Measurements from ENCODE around the gene SGMS1. TPM values are rescaled to one million over a fixed set of nuclear protein-coding genes. Genes with fewer than 3 reads are reported as not detected.
A peak's percentile ranks its signal among the peaks of the same experiment; 100 is the strongest.

The SGMS1 gene
- total RNA-seq, 2 experiments from 2014 or later = 17.1 to 19.3 TPM

DNA sequence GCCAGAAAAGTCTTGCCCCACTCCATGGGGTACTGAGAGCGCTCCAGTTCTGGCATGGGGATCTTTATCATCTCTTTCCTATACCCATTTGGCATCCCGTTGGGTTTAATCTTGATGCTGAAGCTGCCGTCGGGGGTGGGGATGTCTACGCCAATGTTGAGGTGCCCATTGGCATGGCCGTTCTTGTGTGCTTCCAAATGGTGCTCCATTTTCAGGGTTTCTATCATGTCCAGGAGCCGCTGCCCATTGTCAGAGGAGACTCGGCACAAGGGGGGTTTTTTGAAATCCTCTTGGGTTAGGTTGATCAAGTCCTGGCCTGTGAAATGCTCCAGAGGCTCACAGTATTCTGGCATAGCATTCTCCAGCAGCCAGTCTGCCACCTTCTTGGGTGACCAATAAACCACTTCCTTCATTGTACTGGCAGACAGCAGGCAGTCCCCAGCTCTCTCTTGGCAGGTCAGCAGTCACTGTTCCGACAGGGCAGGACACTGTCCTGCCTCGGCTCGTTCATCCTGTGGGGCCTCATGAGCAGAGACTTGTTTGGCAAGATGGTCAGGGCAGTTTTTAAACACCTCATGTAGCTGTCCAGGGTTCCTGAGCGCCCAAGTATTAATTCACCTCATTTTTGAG, 279.9 kb downstream of the SGMS1 start:
- ChIA-PET POLR2A (no interaction called here), CTCF (interaction anchor here (1.2 kb wide), 1 partner anchor 8 kb away, joined by 3 read pairs; no protein-coding TSS in a partner anchor)
- Mint-ChIP-seq H3K27ac (no peak overlapping the region), H3K36me3 (ENCODE audit: low read depth) (peaks cover 30% of the 10 kb centered on the region), H3K27me3 (no peaks in the 10 kb centered on the region), H3K9me3 (peaks cover under 1% of the 10 kb centered on the region), H3K4me3 (no peak overlapping the region), H3K4me1 (peaks cover 16% of the 10 kb centered on the region)
- DNase-seq = no peak

DNA sequence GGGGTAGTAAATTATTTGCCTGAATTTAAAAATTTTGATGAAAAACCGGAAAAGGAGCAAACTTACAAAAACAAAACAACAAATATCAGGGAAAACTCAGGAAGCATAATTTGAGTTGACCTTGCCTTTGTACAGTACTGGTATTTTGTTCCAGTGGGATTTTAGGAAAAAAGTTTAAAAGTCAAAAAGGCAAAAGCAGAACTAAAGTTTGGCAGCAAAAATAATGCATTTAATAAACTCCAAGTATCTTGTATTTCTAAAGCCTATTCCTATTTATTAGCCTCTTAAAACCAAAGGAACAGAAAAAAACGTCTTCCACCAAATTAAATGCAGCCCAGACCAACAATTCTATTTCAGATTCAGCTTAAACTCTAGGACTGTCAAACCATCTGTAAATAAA, 281.8 kb downstream of the SGMS1 start:
- ChIA-PET CTCF (no interaction called here), POLR2A (no interaction called here)
- Mint-ChIP-seq H3K36me3 (ENCODE audit: low read depth) (peaks cover 25% of the 10 kb centered on the region), H3K9me3 (no peaks in the 10 kb centered on the region), H3K4me3 (no peak overlapping the region), H3K27me3 (no peaks in the 10 kb centered on the region), H3K27ac (no peak overlapping the region), H3K4me1 (peaks cover 2% of the 10 kb centered on the region)
- DNase-seq = no peak

DNA sequence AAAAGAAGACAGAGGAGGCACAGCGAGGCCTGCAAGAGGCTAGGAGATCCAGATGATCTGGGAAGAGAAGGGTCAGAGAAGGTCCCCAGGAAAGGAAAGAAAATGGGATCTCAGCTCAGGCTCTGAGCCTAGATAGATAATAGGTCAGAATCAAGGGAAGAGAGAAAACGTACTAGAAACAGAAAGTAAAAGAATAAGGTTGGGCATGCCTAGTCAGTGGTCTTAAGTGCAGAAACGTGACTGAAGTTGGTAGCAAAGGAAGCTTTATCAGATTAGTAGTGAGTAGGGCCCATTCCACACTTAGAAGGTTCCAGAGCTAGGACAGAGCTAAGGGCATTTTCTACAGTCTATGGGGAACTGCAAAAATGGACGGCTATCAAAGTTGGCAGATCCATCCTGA, 287.6 kb downstream of the SGMS1 start:
- no peak overlapping the region for H3K4me3 Mint-ChIP-seq
- peaks cover 21% of the 10 kb centered on the region for H3K36me3 Mint-ChIP-seq (ENCODE audit: low read depth)
- CTCF ChIA-PET = interaction anchor here (1.1 kb wide), 1 partner anchor 10 kb away, joined by 3 read pairs; no protein-coding TSS in a partner anchor
- POLR2A ChIA-PET = no interaction called here
- no peaks in the 10 kb centered on the region for H3K9me3 Mint-ChIP-seq
- H3K27ac Mint-ChIP-seq = peak overlapping the region; percentile 6
- peaks cover 27% of the 10 kb centered on the region for H3K4me1 Mint-ChIP-seq
- H3K27me3 Mint-ChIP-seq = no peaks in the 10 kb centered on the region
- no peak for DNase-seq

DNA sequence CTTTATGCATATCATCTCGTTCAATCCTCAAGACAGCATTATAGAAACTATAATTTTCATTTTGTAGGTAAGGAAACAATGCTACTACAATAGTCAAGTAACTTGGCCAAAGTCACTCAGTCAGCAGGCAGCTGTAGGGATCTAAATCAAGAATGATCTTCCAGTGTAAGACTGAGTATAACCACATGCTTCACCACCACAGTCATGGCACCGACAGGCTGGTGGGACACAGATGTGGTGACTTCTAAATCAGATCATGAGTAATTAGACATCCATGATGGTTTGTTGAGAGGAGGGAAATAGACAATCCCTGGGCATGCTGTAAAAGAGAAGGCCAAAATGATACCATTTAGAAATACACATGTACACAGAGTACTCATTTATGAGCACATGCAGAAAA, 288.4 kb downstream of the SGMS1 start:
- no peak for DNase-seq
- ChIA-PET CTCF (interaction anchor here (0.6 kb wide), 1 partner anchor 18 kb away, joined by 3 read pairs; no protein-coding TSS in a partner anchor), POLR2A (no interaction called here)
- no peak overlapping the region for H3K27ac Mint-ChIP-seq
- H3K4me3 Mint-ChIP-seq = no peak overlapping the region
- H3K27me3 Mint-ChIP-seq = no peaks in the 10 kb centered on the region
- no peaks in the 10 kb centered on the region for H3K9me3 Mint-ChIP-seq
- H3K36me3 Mint-ChIP-seq (ENCODE audit: low read depth) = peaks cover 21% of the 10 kb centered on the region
- H3K4me1 Mint-ChIP-seq = peaks cover 27% of the 10 kb centered on the region

DNA sequence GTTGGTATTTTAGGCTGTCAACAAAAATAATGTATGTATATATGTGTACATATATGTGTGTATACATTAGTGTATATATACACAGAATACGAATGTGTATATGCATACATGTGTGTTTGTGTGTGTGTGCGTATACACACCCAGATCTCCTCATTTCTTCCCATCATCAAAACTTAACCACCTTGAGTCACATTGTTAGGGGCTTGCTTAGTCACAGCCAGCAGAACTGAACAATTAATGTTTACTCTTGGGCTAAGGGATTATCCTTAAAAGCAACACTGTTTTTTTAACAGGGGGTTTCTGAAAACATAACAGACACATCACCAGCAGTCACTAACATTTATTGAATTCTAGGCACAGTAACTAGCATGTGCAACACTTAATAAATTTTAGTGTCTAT, 289.5 kb downstream of the SGMS1 start:
- Mint-ChIP-seq H3K27ac (no peak overlapping the region), H3K27me3 (no peaks in the 10 kb centered on the region), H3K36me3 (ENCODE audit: low read depth) (peaks cover 12% of the 10 kb centered on the region), H3K4me3 (no peak overlapping the region), H3K9me3 (no peaks in the 10 kb centered on the region), H3K4me1 (peaks cover 27% of the 10 kb centered on the region)
- POLR2A ChIA-PET = no interaction called here
- CTCF ChIA-PET = no interaction called here
- no peak for DNase-seq

DNA sequence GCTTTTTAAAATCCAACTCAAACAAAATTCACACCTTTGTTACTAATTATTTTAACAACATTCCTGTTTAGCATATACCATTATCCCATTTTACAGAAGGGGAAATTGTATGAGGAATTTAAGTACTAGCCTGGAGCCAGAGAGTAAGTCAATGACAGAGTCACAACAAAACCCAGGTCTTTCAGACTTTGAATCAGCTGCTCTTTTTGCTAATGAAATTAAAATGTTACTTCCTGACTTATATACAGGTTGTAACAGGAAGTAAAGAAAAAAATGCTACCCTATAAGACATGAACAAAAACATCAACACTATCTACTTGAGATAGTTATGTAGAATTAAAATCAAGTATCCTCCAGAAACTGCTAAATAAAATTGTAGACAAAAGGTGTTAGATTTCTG, 289.9 kb downstream of the SGMS1 start:
- H3K27me3 Mint-ChIP-seq = no peaks in the 10 kb centered on the region
- POLR2A ChIA-PET = no interaction called here
- H3K36me3 Mint-ChIP-seq (ENCODE audit: low read depth) = peaks cover 9% of the 10 kb centered on the region
- H3K4me1 Mint-ChIP-seq = peaks cover 27% of the 10 kb centered on the region
- no peaks in the 10 kb centered on the region for H3K9me3 Mint-ChIP-seq
- CTCF ChIA-PET = no interaction called here
- no peak for DNase-seq
- no peak overlapping the region for H3K27ac Mint-ChIP-seq
- no peak overlapping the region for H3K4me3 Mint-ChIP-seq

DNA sequence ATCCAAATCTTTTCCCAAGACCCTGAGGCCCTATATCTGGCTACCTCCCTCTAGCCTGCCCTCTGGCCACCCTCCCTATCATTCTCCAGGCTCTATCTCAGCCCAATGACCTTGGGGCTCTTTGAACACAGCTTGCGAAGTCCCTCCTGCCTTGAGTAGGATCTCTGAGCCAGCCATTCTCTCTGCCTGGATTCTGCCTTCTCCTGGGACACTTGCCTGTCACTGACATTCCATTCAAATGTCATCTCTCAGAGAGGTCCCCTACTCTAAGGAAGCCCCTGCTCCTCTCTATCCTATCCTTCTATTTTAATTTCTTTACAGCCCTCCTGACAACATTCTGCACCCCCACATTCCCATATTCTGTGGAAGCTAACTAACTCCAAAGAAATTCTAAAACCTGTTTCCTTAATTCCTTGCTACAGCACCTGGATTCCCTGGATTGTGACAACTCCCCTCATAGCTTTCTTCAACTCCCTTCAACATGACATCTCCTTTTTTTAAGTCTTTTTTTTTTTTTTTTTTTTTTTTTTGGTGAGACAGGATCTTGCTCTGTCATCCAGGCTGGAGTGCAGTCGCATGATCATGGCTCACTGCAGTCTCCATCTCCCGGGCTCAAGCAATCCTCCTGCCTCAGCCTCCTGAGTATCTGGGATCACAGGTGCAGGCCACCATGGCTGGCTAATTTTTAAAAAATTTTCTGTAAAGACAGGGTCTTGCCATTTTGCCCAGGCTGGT, 291.5 kb downstream of the SGMS1 start:
- Mint-ChIP-seq H3K9me3 (no peaks in the 10 kb centered on the region), H3K4me3 (no peak overlapping the region), H3K27ac (no peak overlapping the region), H3K4me1 (peaks cover 27% of the 10 kb centered on the region), H3K36me3 (ENCODE audit: low read depth) (peaks cover 9% of the 10 kb centered on the region), H3K27me3 (no peaks in the 10 kb centered on the region)
- DNase-seq = no peak
- POLR2A ChIA-PET = no interaction called here
- CTCF ChIA-PET = no interaction called here

DNA sequence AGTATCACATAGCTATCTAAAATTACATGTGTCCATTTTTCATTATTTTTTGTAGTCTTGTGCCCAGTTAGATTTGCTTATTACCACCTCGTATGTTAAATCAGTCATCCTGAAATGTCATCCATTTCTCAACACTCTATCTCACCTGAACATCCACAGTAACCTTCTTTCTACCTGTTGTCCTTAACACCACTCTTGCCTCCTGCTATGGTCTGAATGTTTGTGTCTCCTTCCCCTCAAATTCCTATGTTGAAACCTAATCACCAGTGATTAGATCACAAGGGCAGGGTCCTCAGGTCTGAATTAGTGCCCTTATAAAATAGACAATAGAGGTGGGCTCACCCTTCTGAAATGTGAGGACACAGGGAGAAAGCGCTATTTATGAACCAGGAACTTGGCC, 292.3 kb downstream of the SGMS1 start:
- H3K36me3 Mint-ChIP-seq (ENCODE audit: low read depth) = peaks cover 16% of the 10 kb centered on the region
- no peaks in the 10 kb centered on the region for H3K27me3 Mint-ChIP-seq
- H3K27ac Mint-ChIP-seq = no peak overlapping the region
- CTCF ChIA-PET = interaction anchor here (1.3 kb wide), 1 partner anchor 14 kb away, joined by 3 read pairs; no protein-coding TSS in a partner anchor
- no peak overlapping the region for H3K4me3 Mint-ChIP-seq
- no peak for DNase-seq
- H3K9me3 Mint-ChIP-seq = no peaks in the 10 kb centered on the region
- H3K4me1 Mint-ChIP-seq = peaks cover 34% of the 10 kb centered on the region
- POLR2A ChIA-PET = no interaction called here

DNA sequence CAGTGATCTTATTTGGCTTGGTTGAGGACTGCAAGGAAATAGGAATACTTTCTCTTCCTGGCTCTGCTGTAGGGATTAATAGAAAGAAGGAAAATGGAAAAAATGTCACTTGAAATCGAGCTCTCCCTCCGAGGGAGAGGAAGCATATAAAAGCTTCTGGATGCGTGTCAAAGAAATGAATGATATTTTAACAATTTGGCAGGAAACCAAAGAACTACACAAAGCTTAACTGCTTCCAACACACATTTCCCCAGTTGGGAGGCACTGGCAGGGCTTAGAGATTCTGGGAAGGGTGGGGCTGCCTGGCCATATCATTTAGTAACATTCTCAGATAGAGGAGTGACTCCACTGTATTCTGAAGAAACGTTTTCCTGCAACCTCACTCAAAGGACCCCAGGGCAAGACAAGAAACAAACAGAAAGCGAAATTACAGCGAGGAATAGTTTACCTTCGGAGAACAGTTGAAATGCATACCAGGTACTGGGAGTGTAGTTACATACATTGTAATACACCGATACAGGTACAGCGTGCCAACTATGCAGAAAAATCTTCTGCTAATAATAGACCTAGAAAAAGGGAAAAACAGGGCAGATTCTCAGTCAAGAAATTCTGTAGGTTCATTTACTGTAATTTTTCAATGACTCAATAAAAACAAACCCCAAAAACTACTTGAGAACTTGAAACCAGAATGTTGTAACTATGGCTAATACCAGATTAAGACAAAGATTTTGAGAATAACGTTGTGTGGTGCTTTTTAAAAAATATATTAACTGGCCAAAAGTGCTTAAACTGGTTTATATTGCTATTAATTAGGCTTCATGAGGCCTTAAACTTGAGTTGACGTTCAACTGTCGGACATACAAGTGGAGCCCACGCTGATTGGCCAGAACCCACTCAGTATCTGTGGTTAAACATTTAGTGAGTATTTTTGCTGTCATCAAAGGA, 296.7 kb downstream of the SGMS1 start:
- ChIA-PET CTCF (interaction anchor here (0.6 to 4.0 kb wide), 2 partner anchors 12 to 204 kb away, joined by 3 to 20 read pairs; no protein-coding TSS in a partner anchor), POLR2A (no interaction called here)
- Mint-ChIP-seq H3K9me3 (no peaks in the 10 kb centered on the region), H3K27ac (no peak overlapping the region), H3K4me1 (peaks cover 28% of the 10 kb centered on the region), H3K36me3 (ENCODE audit: low read depth) (peaks cover 28% of the 10 kb centered on the region), H3K4me3 (no peak overlapping the region), H3K27me3 (no peaks in the 10 kb centered on the region)
- no peak for DNase-seq

DNA sequence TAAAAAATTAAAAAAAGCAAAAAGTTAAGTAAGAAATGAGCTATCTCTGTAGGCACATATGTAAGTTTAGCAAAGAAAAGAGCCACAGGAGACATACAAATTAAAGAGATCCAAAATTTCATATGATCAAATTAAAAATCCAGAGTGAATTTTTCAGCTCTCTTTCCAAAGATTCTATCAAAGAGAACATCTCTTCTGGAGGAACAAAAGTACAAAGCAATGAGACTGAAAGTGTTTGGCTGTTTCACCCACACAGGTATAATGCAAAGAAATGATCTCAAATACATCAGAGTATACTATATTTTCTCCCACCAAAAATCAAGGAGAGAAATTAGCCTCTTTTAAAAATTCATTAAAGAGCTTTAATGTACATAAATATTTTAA, 297.6 kb downstream of the SGMS1 start:
- Mint-ChIP-seq H3K27me3 (no peaks in the 10 kb centered on the region), H3K4me3 (no peak overlapping the region), H3K9me3 (no peaks in the 10 kb centered on the region), H3K36me3 (ENCODE audit: low read depth) (peaks cover 28% of the 10 kb centered on the region), H3K4me1 (peaks cover 34% of the 10 kb centered on the region), H3K27ac (no peak overlapping the region)
- ChIA-PET CTCF (interaction anchor here (0.6 to 4.0 kb wide), 4 partner anchors 11 to 205 kb away, joined by 3 to 20 read pairs (median 4); no protein-coding TSS in a partner anchor), POLR2A (no interaction called here)
- no peak for DNase-seq

DNA sequence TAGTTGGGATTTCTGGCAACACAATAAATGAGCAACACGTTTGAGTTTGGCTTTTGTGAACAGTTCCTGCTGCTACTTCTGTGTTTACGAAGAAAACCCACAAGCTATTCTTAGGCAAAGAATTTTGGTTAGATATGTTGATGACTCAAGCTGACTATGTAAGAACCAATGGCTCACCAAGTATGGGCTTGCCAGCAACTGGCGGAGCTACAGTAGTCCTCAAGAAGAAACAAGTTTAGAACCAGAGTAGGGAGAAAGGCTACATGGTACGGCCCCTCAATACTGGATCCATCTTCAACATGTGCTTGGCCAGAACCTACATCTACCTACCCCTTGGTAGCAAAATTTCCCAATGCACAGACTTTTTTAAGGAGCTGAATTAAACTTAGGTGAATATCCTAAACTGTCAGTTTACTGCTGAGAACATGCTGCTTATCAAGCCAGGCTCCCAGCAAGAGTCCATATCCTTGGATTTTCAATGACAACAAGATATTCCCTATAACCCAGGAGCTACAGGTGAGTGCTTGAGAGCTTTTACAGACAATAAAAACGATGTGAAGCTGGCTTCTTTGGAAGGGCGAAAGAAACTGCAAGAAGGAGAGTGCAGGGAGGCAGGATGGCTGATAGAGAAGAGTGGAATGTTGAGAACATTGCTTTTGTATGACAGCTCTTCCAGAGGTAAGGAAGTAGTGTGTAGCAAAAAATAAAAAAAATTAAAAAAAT, 298.1 kb downstream of the SGMS1 start:
- H3K36me3 Mint-ChIP-seq (ENCODE audit: low read depth) = peaks cover 28% of the 10 kb centered on the region
- POLR2A ChIA-PET = no interaction called here
- H3K27me3 Mint-ChIP-seq = no peaks in the 10 kb centered on the region
- CTCF ChIA-PET = interaction anchor here (0.6 to 4.0 kb wide), 5 partner anchors 11 to 223 kb away, joined by 3 to 20 read pairs (median 3); no protein-coding TSS in a partner anchor
- H3K4me1 Mint-ChIP-seq = peaks cover 35% of the 10 kb centered on the region
- no peaks in the 10 kb centered on the region for H3K9me3 Mint-ChIP-seq
- peak overlapping the region; percentile 70 for H3K27ac Mint-ChIP-seq
- DNase-seq = peak; percentile 12
- peak overlapping the region; percentile 11 for H3K4me3 Mint-ChIP-seq

DNA sequence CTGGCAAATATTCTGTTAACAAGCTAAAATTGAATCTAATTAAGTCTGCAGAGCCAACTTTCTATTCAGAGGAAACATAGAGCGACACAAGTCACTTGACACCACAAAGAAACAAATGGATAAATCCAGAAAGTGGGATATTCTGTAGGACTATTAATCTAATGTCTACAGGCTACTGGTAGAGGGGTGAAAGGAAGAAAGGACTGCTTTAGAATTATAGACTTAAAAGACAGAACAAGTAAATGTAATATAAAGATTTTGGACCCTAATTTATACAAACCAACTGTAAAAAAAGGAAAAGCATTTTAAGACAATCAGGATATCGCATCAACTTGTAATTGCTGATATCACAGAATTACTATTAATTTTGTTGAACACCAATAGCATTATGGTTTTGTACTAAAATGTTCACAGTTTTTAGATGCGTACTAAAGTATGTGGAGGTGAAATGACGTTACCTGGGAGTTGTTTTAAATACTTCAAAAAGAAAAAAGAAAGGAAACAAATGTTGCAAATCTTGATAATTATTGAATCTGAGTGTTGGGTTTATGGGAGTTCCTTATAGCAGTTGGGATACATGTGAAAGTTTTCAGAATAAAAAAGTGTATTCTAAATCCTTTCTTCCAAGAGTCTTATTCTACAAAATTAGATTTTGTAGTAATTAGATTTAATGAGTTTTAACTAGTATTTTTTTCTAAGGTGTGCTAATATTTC, 298.9 kb downstream of the SGMS1 start:
- no peak overlapping the region for H3K27ac Mint-ChIP-seq

More for the DNA sequence above, 298.9 kb downstream of the SGMS1 start:
- Mint-ChIP-seq H3K36me3 (ENCODE audit: low read depth) (peaks cover 32% of the 10 kb centered on the region), H3K27me3 (no peaks in the 10 kb centered on the region), H3K4me3 (no peak overlapping the region), H3K4me1 (peaks cover 35% of the 10 kb centered on the region), H3K9me3 (no peaks in the 10 kb centered on the region)
- no peak for DNase-seq
- POLR2A ChIA-PET = no interaction called here
- CTCF ChIA-PET = interaction anchor here (1.5 to 4.0 kb wide), 3 partner anchors 10 to 83 kb away, joined by 3 to 20 read pairs (median 5); no protein-coding TSS in a partner anchor
